Neural progenitor cell (in vitro differentiated cells): ENCODE measurements around the gene TMEM147. TPM values are rescaled to one million over a fixed set of nuclear protein-coding genes. Genes with fewer than 3 reads are reported as not detected.

ENCODE experiments used
- DNase-seq: peaks from one replicate; pipeline ENCODE4 v3.0.0-alpha.2; 2016; ENCODE audit warnings: low spot score
- H2AFZ ChIP-seq: fragments of 200-600 bp; sonication (generic); replicated peaks from 2 replicates; pipeline ENCODE4 v1.6.1; 2016; ENCODE audit warnings: antibody characterized with exemption
- H3F3A ChIP-seq: fragments of 200-600 bp; sonication (generic); 2 replicates; pipeline ENCODE4 v1.6.1; 2016; ENCODE audit warnings: antibody characterized with exemption, low read depth
- H3K27ac ChIP-seq: fragments of 200-600 bp; sonication (generic); 2 replicates; pipeline ENCODE4 v1.5.1; 2016; ENCODE audit warnings: mild to moderate bottlenecking
- H3K27me3 ChIP-seq: fragments of 200-600 bp; sonication (generic); 2 replicates; pipeline ENCODE4 v1.6.1; 2016; ENCODE audit warnings: mild to moderate bottlenecking, moderate library complexity
- H3K36me3 ChIP-seq: fragments of 200-600 bp; sonication (generic); 2 replicates; pipeline ENCODE4 v1.5.1; 2016
- H3K4me1 ChIP-seq: fragments of 200-600 bp; sonication (generic); 2 replicates; pipeline ENCODE4 v1.6.1; 2016; ENCODE audit warnings: mixed run types
- H3K4me2 ChIP-seq: fragments of 200-600 bp; sonication (generic); 2 replicates; pipeline ENCODE4 v1.6.1; 2016
- H3K4me3 ChIP-seq: fragments of 200-600 bp; sonication (generic); 2 replicates; pipeline ENCODE4 v1.5.1; 2016
- H3K79me2 ChIP-seq: fragments of 200-600 bp; sonication (generic); 2 replicates; pipeline ENCODE4 v1.6.1; 2016; ENCODE audit warnings: low read depth
- H3K9ac ChIP-seq: fragments of 200-600 bp; sonication (generic); 2 replicates; pipeline ENCODE4 v1.6.1; 2016
- H3K9me3 ChIP-seq: fragments of 200-600 bp; sonication (generic); 2 replicates; pipeline ENCODE4 v1.5.1; 2016; ENCODE audit warnings: low read depth
- H4K20me1 ChIP-seq: fragments of 200-600 bp; sonication (generic); 2 replicates; pipeline ENCODE4 v1.6.1; 2016; ENCODE audit warnings: low read depth
- H3K27ac Mint-ChIP-seq: 3 replicates; pipeline ENCODE4 v1.8.0; 2021; ENCODE audit warnings: mixed read lengths
- H3K27me3 Mint-ChIP-seq: 2 replicates; pipeline ENCODE4 v1.8.0; 2022; ENCODE audit warnings: low read depth, mild to moderate bottlenecking, inconsistent platforms, moderate library complexity, mixed read lengths; ENCODE audit not compliant: insufficient read depth
- H3K36me3 Mint-ChIP-seq: 3 replicates; pipeline ENCODE4 v1.8.0; 2021; ENCODE audit warnings: mixed read lengths
- H3K4me1 Mint-ChIP-seq: 3 replicates; pipeline ENCODE4 v1.8.0; 2021; ENCODE audit warnings: mixed read lengths
- H3K4me3 Mint-ChIP-seq: 3 replicates; pipeline ENCODE4 v1.8.0; 2021; ENCODE audit warnings: mild to moderate bottlenecking, moderate library complexity, mixed read lengths
- H3K9me3 Mint-ChIP-seq: 3 replicates; pipeline ENCODE4 v1.8.0; 2020; ENCODE audit warnings: mixed read lengths
- CTCF ChIP-seq: fragments of 200-600 bp; sonication (generic); IDR thresholded peaks from 2 replicates; pipeline ENCODE4 v1.5.1; 2017; ENCODE audit warnings: antibody characterized with exemption, mild to moderate bottlenecking
- EZH2 ChIP-seq: fragments of 200-600 bp; sonication (generic); IDR thresholded peaks from 2 replicates; pipeline ENCODE4 v1.6.1; 2017; ENCODE audit warnings: antibody characterized with exemption, mild to moderate bottlenecking, moderate library complexity
- EZH2phosphoT487 ChIP-seq: fragments of 200-600 bp; sonication (generic); IDR thresholded peaks from 2 replicates; pipeline ENCODE4 v1.6.1; 2017; ENCODE audit warnings: antibody characterized with exemption
- total RNA-seq: library from RNA; depleted of rRNA; stranded (reverse); fragments of >200 nt; gene quantifications from 2 replicates; pipeline ENCODE4 v1.2.3, GENCODE V29; 2015; ENCODE audit warnings: low replicate concordance

TMEM147 gene
- total RNA-seq, 1 donor from 2014 or later, result 57.8 TPM

- Histone ChIP-seq H3K9me3 (no peaks in the 10 kb centered on the region), H3K27ac (no peak overlapping the region), H3K36me3 (no peaks in the 10 kb centered on the region), H3K27me3 (peaks cover 5% of the 10 kb centered on the region), H3K4me3 (no peak overlapping the region), H3K9ac (no peak overlapping the region), H3K4me1 (peaks cover 4% of the 10 kb centered on the region), H2AFZ (no peak overlapping the region), H3K79me2 (peaks cover 19% of the 10 kb centered on the region), H3F3A (peaks cover 10% of the 10 kb centered on the region), H3K4me2 (no peak overlapping the region), H4K20me1 (no peaks in the 10 kb centered on the region)
- no peak overlapping the region for H3K27ac Mint-ChIP-seq
- peaks cover 8% of the 10 kb centered on the region for H3K4me1 Mint-ChIP-seq
- no peak for DNase-seq
- no peaks in the 10 kb centered on the region for H3K36me3 Mint-ChIP-seq
- H3K4me3 Mint-ChIP-seq, result no peak overlapping the region
- peaks cover 41% of the 10 kb centered on the region for H3K27me3 Mint-ChIP-seq
- no peaks in the 10 kb centered on the region for H3K9me3 Mint-ChIP-seq
- TF ChIP-seq CTCF (no peak), EZH2phosphoT487 (no peak), EZH2 (no peak)
These were observed 39.4 kb upstream of the TMEM147 start for GRCh38 chr19:35506011-35506410.

- Mint-ChIP-seq H3K9me3 (no peaks in the 10 kb centered on the region), H3K4me3 (no peak overlapping the region), H3K27me3 (peaks cover 44% of the 10 kb centered on the region), H3K36me3 (no peaks in the 10 kb centered on the region), H3K4me1 (peaks cover 7% of the 10 kb centered on the region), H3K27ac (no peak overlapping the region)
- Histone ChIP-seq H3K27ac (no peak overlapping the region), H3K4me2 (no peak overlapping the region), H3F3A (peaks cover 10% of the 10 kb centered on the region), H3K9ac (no peak overlapping the region), H3K9me3 (no peaks in the 10 kb centered on the region), H3K36me3 (no peaks in the 10 kb centered on the region), H4K20me1 (no peaks in the 10 kb centered on the region), H2AFZ (no peak overlapping the region), H3K4me3 (no peak overlapping the region), H3K4me1 (peaks cover 4% of the 10 kb centered on the region), H3K27me3 (peaks cover 15% of the 10 kb centered on the region), H3K79me2 (peaks cover 19% of the 10 kb centered on the region)
- no peak for TF ChIP-seq EZH2phosphoT487
- TF ChIP-seq EZH2, result no peak
- TF ChIP-seq CTCF, result no peak
- DNase-seq, result no peak
These were observed 37.9 kb upstream of the TMEM147 start for GRCh38 chr19:35507561-35507960.

- H3K36me3 ChIP-seq, result no peaks in the 10 kb centered on the region
- H3K27me3 ChIP-seq, result peaks cover 16% of the 10 kb centered on the region
- no peak overlapping the region for H3K27ac ChIP-seq
- no peak overlapping the region for H2AFZ ChIP-seq
- H3K27ac Mint-ChIP-seq, result no peak overlapping the region
- peak overlapping the region; percentile 74 for H3K4me3 ChIP-seq
- peaks cover 47% of the 10 kb centered on the region for H3K27me3 Mint-ChIP-seq
- H3K4me3 Mint-ChIP-seq, result no peak overlapping the region
- DNase-seq, result no peak
- H3K36me3 Mint-ChIP-seq, result no peaks in the 10 kb centered on the region
- H3F3A ChIP-seq, result peaks cover 10% of the 10 kb centered on the region
- H3K9me3 ChIP-seq, result no peaks in the 10 kb centered on the region
- H3K79me2 ChIP-seq, result peaks cover 19% of the 10 kb centered on the region
- peak overlapping the region; percentile 85 for H3K4me2 ChIP-seq
- H3K4me1 Mint-ChIP-seq, result peaks cover 7% of the 10 kb centered on the region
- peaks cover 4% of the 10 kb centered on the region for H3K4me1 ChIP-seq
- H4K20me1 ChIP-seq, result no peaks in the 10 kb centered on the region
- TF ChIP-seq CTCF, result no peak
- no peaks in the 10 kb centered on the region for H3K9me3 Mint-ChIP-seq
- no peak overlapping the region for H3K9ac ChIP-seq
These were observed 37.3 kb upstream of the TMEM147 start for GRCh38 chr19:35508129-35508528.
